GM18951 (cell line): ENCODE results near the gene MAP7D1.

Experiments used
- POLR2A ChIP-seq: IDR thresholded peaks from 4 replicates; pipeline ENCODE4 v1.6.1; 2011; ENCODE audit warnings: mild to moderate bottlenecking; ENCODE audit not compliant: insufficient read length, insufficient read depth; ENCODE audit errors: extremely low read depth
- in situ Hi-C: fragments of 300-500 bp; cut with MboI; formaldehyde crosslinking; loops from one replicate; pipeline ENCODE4 v1.12.0; 2022; ENCODE audit warnings: low sequenced_read_pairs, mixed read lengths, inconsistent platforms; ENCODE audit not compliant: unreplicated experiment

Gene MAP7D1

GRCh38 chr1:36172017-36172747, 16.2 kb downstream of the MAP7D1 start:
- TF ChIP-seq POLR2A, result no peak
- in situ Hi-C loops, result no loop called here

- no peak for TF ChIP-seq POLR2A
- in situ Hi-C loops, result no loop called here
Measured at GRCh38 chr1:36172983-36173382, 17.0 kb downstream of the MAP7D1 start.

GRCh38 chr1:36174713-36175112, 18.8 kb downstream of the MAP7D1 start:
- TF ChIP-seq POLR2A, result no peak
- in situ Hi-C loops, result no loop called here

- no peak for TF ChIP-seq POLR2A
- in situ Hi-C loops, result no loop called here
Measured at GRCh38 chr1:36175137-36176095, 19.5 kb downstream of the MAP7D1 start.

GRCh38 chr1:36176106-36176949, 20.4 kb downstream of the MAP7D1 start:
- in situ Hi-C loops, result no loop called here
- TF ChIP-seq POLR2A, result no peak

GRCh38 chr1:36177589-36178431, 21.9 kb downstream of the MAP7D1 start:
- no peak for TF ChIP-seq POLR2A
- in situ Hi-C loops, result no loop called here

- no peak for TF ChIP-seq POLR2A
- in situ Hi-C loops, result no loop called here
Measured at GRCh38 chr1:36178471-36179219, 22.7 kb downstream of the MAP7D1 start.

- in situ Hi-C loops, result no loop called here
Measured at GRCh38 chr1:36179220-36179600, 23.2 kb downstream of the MAP7D1 start.

GRCh38 chr1:36182734-36183133, 26.8 kb downstream of the MAP7D1 start:
- no peak for TF ChIP-seq POLR2A
- in situ Hi-C loops, result no loop called here

More at GRCh38 chr1:36179220-36179600, 23.2 kb downstream of the MAP7D1 start:
- no peak for TF ChIP-seq POLR2A

GRCh38 chr1:36183309-36183856, 27.4 kb downstream of the MAP7D1 start:
- no peak for TF ChIP-seq POLR2A
- in situ Hi-C loops, result no loop called here
